ENCODE data around the gene COL19A1.

Gene COL19A1

GRCh38 chr6:70231311-70231710, 365.0 kb downstream of the COL19A1 start:
- intact Hi-C loops (cut with DNase I): no loop called here
- DNase-seq: no peak

- DNase-seq: no peak
- intact Hi-C loops (cut with DNase I): no loop called here
These were observed 368.3 kb downstream of the COL19A1 start for GRCh38 chr6:70234561-70235236.

GRCh38 chr6:70236343-70236742, 370.0 kb downstream of the COL19A1 start:
- no peak for DNase-seq
- intact Hi-C loops (cut with DNase I): no loop called here

GRCh38 chr6:70241031-70241430, 374.7 kb downstream of the COL19A1 start:
- intact Hi-C loops (cut with DNase I): no loop called here

GRCh38 chr6:70241991-70242420, 375.6 kb downstream of the COL19A1 start:
- peak in 1 of 42 donors; percentile 14 for DNase-seq
- intact Hi-C loops (cut with DNase I): no loop called here

More at GRCh38 chr6:70241031-70241430, 374.7 kb downstream of the COL19A1 start:
- DNase-seq: no peak

GRCh38 chr6:70246118-70246517, 379.8 kb downstream of the COL19A1 start:
- intact Hi-C loops (cut with DNase I): no loop called here

GRCh38 chr6:70252604-70253003, 386.2 kb downstream of the COL19A1 start:
- DNase-seq: no peak
- intact Hi-C loops (cut with DNase I): no loop called here

More at GRCh38 chr6:70246118-70246517, 379.8 kb downstream of the COL19A1 start:
- no peak for DNase-seq

- no peak for DNase-seq
- intact Hi-C loops (cut with DNase I): no loop called here
These were observed 387.6 kb downstream of the COL19A1 start for GRCh38 chr6:70253923-70254322.

- intact Hi-C loops (cut with DNase I): no loop called here
- DNase-seq: no peak
These were observed 388.4 kb downstream of the COL19A1 start for GRCh38 chr6:70254784-70255183.

- no peak for DNase-seq
- intact Hi-C loops (cut with DNase I): no loop called here
These were observed 391.5 kb downstream of the COL19A1 start for GRCh38 chr6:70257768-70258273.

- DNase-seq: no peak
- intact Hi-C loops (cut with DNase I): no loop called here
These were observed 392.1 kb downstream of the COL19A1 start for GRCh38 chr6:70258483-70258882.

Data from head of caudate nucleus (tissue), 42 donors.